ENCODE data around the gene TOGARAM2. TPM values are rescaled to one million over a fixed set of nuclear protein-coding genes. Genes with fewer than 3 reads are reported as not detected.

TOGARAM2 gene
- total RNA-seq, 1 donor from 2014 or later, result 15.4 TPM

DNA sequence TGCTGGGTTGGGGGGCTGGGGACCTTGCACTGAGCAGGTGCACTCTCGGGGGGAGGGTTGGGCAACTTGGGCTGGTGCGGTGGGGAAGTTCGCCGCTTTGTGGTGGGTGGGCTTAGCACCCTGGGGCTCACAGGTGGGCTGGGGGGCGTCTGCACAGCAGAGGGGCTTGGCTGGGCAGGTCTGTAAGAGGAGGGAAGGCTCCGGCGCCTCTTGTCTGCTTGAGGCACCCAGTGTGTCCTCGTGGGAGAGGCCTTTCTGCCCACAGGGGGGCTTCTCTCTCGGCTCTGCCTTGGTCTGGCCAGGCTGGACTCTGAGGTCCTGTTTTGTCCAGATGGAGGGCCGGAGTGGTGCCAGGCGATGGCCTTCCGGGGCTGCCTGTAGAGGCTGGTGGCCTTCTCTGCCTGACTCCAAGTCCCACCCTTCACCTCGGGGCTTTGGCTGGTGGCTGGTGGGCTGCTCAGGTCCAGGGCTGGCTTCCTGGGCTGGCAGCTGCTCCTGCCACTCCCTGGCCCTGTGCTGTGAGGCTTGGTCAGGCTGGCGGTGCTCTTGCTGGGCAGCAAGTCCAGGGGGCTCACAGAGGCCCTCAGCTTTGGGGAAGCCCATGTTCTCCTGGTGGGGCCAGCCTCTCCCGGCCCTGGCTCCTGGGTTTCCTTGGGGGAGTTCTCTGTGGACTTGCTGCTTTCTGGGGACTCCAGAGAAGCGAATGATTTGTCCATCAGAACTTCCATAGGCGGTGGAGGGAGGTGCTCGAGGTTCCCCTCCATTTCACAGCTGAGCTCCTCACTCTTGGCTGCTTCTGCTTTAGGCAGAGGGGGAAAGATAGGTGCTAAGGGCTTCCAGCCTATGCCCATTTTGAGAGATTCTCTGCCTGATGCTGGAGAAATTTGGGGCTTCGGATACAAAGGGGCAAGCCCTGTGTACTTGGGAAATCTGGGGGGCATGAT lies 90.2 kb downstream of the TOGARAM2 start:
- no peaks in the 10 kb centered on the region for H3K9me3 ChIP-seq
- H3K27me3 ChIP-seq (ENCODE audit: low read depth), result no peaks in the 10 kb centered on the region
- TF ChIP-seq CTCF (IDR thresholded peaks at IDR 0.05), result no peak
- no peak for DNase-seq
- intact Hi-C loops (cut with DNase I), result no loop called here
- no peak overlapping the region for H3K4me3 ChIP-seq
- no peak for ATAC-seq
- H3K36me3 ChIP-seq, result no peaks in the 10 kb centered on the region
- no peaks in the 10 kb centered on the region for H3K4me1 ChIP-seq
- H3K27ac ChIP-seq, result no peak overlapping the region

- ATAC-seq, result no peak
These were observed 91.2 kb downstream of the TOGARAM2 start for GRCh38 chr2:29072251-29072650.

DNA sequence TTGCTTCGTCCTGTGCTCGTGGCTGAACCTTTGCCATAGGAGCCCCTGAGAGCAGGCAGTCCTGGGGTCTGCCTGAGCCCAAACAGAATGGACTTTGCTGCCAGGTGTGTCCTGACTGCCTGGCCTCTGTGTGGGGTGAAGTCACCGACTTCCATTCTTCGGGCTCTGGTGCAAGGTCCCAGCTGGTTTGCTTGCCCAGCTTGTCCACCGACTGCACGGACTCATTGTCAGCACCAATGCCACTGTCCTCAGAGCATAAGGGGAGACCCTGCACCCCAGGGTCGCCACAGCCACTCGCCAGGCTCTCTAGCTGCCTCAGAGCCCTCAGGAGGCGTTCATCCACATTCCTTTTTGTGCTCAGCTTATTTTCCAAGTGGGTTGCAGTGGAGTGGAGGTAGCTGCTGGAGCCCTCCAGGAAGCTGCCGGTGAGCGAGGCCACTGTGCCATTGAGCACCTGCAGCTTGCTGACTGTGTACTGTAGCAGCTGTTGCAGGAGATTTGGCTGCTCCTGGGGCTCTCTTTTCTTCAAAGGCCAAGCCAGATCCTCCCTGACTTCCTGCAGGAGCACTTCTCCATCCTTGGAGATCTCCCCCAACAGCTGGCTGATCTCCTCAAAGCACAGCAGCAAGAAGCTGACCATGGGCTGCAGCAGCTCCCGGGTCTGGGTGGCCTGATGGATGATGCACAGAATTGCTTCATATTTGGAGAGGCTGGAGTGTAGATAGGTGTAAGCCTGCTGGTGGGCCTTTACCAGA lies 92.0 kb downstream of the TOGARAM2 start:
- DNase-seq, result no peak
- ATAC-seq, result no peak
- Histone ChIP-seq H3K27ac (no peak overlapping the region), H3K36me3 (no peaks in the 10 kb centered on the region), H3K9me3 (peaks cover 4% of the 10 kb centered on the region), H3K4me1 (no peaks in the 10 kb centered on the region), H3K27me3 (ENCODE audit: low read depth) (no peaks in the 10 kb centered on the region), H3K4me3 (no peak overlapping the region)
- TF ChIP-seq CTCF (IDR thresholded peaks at IDR 0.05), result no peak
- intact Hi-C loops (cut with DNase I), result no loop called here

More at GRCh38 chr2:29072251-29072650, 91.2 kb downstream of the TOGARAM2 start:
- no peak for TF ChIP-seq CTCF (IDR thresholded peaks at IDR 0.05)
- intact Hi-C loops (cut with DNase I), result no loop called here
- DNase-seq, result no peak
- no peaks in the 10 kb centered on the region for H3K27me3 ChIP-seq (ENCODE audit: low read depth)
- H3K27ac ChIP-seq, result no peak overlapping the region
- no peak overlapping the region for H3K4me3 ChIP-seq
- no peaks in the 10 kb centered on the region for H3K4me1 ChIP-seq
- H3K36me3 ChIP-seq, result no peaks in the 10 kb centered on the region
- H3K9me3 ChIP-seq, result no peaks in the 10 kb centered on the region

DNA sequence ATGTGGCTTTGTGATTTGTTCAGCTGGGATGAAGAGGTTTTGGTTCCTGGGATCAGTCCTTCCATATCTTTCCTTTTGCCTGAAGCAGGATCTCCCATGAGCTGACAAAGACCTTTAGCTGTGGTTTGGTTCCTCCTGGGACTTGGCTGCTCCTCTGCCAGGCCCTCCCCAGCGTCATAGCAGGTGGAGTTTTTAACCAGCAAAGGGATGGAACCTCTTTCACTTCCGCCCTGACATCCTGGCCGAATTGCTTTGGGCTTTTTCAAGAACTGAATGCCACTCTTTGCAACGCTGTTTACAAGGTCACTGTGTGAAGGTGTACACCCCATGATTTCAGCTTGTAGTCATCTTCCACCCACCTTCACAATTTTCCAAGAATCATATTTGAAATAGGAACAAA lies 92.8 kb downstream of the TOGARAM2 start:
- Histone ChIP-seq H3K4me1 (no peaks in the 10 kb centered on the region), H3K9me3 (peaks cover 4% of the 10 kb centered on the region), H3K27me3 (ENCODE audit: low read depth) (no peaks in the 10 kb centered on the region), H3K4me3 (no peak overlapping the region), H3K36me3 (no peaks in the 10 kb centered on the region), H3K27ac (no peak overlapping the region)
- DNase-seq, result no peak
- TF ChIP-seq CTCF (IDR thresholded peaks at IDR 0.05), result no peak
- intact Hi-C loops (cut with DNase I), result no loop called here
- ATAC-seq, result peak in 1 of 2 donors; percentile 66

GRCh38 chr2:29074411-29074810 lies 93.3 kb downstream of the TOGARAM2 start, which contains the start of gene PCARE:
PCARE (minus strand) TSS chr2:29074523; CDS start chr2:29074261, 262 bp downstream.
- no peaks in the 10 kb centered on the region for H3K36me3 ChIP-seq
- H3K9me3 ChIP-seq, result peaks cover 4% of the 10 kb centered on the region
- no peak within 1 kb of the TSS for H3K4me3 ChIP-seq
- TF ChIP-seq CTCF (IDR thresholded peaks at IDR 0.05), result no peak
- no peak for ATAC-seq
- no peak for DNase-seq
- no peak within 1 kb of the TSS for H3K27ac ChIP-seq
- H3K27me3 ChIP-seq (ENCODE audit: low read depth), result no peaks in the 10 kb centered on the region
- H3K4me1 ChIP-seq, result no peaks in the 10 kb centered on the region
- intact Hi-C loops (cut with DNase I), result no loop called here

All from lower lobe of right lung (tissue), 2 donors.